Measurements from ENCODE around the gene RUNX2.

RUNX2 gene

DNA sequence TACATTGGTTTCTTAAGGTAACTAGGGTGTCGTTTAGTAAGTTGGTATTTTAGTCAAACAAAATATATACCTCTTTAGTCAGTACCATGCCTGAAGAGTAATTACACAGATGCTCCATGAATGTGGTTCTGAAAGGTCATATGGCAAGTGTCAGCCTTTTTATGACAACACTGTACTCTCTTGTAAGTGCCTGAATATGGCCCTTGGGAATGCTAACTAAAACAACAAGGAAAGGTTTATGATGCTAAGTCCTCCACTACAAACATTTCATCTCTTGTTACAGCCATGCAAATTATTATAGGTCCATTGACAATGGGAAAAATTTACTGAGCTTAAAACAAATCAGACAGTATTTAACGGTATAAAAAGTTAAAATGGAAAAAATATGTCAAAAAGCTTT lies 88.6 kb downstream of the RUNX2 start:
- DNase-seq, result no peak

DNA sequence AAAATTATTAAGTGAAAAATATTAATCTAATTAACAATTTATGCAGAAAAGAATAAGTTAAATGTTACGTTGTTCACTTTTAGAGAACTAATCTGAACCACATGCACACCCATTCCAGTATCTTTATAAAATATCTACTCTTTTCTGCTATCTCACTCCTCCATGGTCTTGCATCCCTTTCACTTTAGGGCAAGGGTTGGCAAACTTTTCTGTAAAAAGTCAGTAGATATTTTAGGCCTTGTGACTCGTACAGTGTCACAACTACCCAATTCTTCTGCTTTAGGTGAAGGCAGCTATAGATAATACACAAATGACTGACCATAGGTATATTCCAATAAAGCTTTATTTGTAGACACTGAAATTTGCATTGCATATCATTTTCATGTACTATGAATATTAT lies 89.3 kb downstream of the RUNX2 start:
- no peak for DNase-seq

DNA sequence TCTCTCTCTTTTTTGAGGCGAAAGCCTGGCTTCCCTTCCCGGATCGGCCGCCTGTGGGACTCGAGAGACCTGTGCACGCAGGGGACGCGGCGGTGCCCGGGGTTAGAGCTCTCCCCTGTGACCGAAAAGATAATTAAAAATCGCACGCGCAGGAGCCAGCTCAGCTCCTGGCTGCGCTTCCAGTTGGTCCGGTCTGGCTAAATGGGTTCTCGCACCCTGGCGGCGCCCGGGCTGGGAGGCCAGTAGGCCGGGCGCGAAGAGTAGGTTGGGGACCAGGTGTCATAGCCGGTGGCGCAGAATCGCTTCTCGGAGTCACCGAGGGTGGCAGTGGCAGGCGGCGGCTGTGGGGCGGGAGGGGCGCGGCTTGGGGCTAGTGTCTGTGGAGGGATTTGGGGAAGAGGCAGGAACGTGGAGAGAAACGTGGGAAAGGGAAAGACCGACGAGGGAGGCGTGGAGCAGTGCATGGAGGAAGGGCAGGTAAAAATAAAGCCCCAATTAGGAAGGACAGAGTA lies 91.5 kb downstream of the RUNX2 start:
- peak; percentile 74 for DNase-seq

DNA sequence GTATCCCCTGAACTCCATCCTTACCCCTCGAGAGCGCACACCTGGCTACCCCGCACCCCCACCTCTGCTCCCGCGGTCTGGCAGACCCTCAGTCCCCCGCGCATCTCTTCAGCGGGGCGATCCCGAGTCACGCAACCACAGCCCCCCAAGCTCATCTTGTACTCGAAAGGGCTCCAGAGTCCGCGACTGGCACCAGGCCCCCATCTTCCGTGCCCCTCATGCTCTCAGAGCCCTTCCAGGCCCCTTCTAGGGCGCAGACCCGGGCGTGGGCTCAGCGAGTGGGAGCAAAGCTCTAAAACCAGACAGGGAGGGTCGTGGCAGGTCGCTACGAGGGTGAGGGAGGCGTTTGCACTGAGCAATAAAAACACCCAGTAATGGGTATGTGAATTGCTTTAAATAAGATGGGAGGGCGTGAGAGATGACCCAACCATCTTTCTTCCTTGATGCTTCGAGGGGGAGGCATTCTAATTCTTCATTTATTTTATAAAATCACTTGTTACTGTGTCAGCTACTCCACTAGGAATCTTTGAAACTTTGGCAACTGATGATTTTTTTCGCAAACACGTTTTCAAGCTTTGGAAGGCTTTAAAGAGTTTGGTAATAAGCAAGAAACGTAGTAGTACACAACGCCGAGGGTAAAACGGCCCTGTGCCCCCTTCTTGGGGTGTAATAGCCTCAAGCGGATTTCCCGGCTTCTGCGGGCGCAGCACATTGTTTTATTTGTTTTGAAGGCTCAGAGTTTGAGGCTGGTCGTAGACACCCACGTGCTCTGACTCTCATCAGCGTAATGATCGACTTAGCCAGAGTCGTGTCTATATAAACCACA lies 92.2 kb downstream of the RUNX2 start:
- peak; percentile 76 for DNase-seq

DNA sequence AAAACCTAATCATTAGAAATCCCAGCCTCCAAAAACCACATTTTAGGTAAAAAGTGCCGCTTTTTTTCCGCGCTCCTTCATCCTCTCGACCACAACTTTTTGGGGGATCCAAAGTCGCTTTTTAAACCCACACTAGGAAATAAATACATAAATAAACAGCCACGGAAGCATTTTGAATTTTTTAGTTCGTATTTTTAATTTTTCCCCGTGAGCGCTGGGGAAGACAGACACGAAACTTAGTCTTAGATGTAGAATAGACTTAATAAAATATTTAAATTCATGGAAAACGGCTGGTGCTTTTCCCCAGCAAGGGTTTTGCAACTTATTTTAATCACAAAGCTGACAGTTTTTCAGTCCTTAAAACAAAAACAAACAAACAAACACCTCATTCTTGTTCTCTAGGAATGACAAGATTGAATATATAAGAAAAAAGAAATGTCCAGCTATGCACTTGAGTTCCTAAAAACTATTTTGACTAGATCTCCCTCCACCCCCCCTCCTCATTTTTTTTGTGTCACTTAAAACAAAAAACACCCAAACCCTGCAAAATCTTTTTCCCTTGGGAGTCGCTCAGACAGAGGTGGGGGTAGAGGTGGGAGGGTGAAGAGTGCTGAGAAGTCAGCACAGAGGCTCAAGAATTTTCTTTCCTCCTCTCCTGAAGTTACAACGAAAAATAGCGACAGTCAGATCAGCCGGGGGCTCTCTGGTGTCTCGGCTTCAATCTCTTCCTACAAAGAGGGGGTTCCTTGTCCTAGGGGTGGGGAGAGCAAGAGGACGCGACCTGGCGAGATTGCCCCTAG lies 93.0 kb downstream of the RUNX2 start:
- DNase-seq, result no peak

DNA sequence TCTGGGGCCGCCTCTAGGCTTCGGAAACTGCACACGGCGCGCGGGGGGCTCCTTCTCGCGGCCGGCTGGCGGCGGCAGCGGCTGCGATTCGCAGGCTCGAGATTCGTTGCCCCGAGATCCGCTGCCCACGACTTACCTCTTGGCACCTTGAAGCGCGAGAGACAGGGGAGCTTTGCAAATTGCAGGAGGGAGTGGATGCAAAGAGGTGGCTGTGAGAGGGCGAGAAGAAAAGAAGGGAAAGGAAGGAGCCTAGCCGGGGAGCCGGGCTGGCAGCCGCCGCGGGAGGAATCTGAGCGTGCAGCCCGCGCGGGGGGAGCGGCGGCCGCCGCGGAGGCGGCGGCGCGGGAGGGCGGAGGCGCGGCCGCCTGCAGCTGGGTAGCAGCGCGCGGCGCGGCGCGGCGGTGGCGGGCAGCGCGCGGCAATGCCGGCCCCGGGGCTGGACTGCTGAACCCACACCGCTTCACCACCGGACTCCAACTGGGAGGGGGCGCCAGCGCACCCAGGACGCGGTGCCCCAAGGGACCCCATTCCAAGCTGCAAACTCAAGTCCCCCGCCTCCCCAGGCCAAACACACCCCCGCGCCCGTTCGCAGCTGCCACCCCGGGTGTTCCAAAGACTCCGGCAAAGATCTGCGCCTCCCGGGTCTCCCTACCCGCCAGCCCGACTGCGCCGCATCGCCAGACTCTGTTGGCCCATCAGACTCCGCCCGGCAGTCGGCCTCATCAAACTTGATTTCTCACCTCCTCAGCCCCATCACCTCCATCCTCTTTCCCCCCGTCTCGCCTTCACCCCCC lies 93.8 kb downstream of the RUNX2 start:
- peak; percentile 66 for DNase-seq

DNA sequence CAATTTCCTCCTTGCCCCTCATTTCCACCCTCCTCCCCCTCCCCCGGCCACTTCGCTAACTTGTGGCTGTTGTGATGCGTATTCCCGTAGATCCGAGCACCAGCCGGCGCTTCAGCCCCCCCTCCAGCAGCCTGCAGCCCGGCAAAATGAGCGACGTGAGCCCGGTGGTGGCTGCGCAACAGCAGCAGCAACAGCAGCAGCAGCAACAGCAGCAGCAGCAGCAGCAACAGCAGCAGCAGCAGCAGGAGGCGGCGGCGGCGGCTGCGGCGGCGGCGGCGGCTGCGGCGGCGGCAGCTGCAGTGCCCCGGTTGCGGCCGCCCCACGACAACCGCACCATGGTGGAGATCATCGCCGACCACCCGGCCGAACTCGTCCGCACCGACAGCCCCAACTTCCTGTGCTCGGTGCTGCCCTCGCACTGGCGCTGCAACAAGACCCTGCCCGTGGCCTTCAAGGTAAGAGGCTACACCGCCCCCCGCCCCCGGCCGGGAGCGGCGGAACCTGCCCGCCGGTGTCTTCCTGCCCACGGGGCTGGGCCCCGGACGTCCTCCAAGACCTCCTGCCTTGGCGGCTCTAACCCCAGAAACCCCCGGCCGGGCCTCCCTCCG lies 94.5 kb downstream of the RUNX2 start:
- DNase-seq, result no peak

DNA sequence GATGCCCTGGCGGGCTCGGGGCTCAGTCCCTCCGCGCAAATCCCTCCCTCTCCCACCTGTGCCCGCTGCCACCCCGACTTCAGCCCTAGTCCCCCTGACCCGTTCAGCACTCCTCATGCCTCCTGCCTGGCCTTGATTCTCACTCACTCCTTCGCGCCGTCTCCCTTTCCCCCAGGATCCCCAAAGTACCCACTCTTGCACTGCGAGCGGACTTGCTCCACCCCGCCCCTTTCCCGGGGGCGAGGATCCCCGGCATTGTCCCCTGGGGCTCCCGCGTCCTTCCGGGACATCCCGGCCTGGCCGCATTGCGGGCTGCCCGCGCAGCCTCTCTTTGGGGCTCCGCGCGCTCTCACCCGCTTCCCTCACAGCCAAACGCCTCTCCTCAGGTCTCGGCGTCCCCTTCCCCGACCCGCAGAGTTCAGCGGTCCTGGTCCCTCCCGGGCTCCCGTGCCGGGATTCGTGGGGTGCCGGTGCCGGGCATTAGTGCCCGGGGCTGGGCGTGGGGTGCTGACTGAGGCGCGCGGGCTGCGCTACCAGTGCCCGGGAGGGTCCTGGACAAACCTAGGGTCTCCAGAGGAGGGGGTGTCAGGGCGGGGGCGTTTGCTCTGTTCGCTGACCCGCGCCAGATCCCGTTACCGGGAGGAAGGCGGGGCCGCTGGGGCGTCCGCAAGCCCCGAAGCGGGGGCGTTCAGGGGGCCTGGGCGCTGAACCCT lies 95.1 kb downstream of the RUNX2 start:
- peak; percentile 51 for DNase-seq

DNA sequence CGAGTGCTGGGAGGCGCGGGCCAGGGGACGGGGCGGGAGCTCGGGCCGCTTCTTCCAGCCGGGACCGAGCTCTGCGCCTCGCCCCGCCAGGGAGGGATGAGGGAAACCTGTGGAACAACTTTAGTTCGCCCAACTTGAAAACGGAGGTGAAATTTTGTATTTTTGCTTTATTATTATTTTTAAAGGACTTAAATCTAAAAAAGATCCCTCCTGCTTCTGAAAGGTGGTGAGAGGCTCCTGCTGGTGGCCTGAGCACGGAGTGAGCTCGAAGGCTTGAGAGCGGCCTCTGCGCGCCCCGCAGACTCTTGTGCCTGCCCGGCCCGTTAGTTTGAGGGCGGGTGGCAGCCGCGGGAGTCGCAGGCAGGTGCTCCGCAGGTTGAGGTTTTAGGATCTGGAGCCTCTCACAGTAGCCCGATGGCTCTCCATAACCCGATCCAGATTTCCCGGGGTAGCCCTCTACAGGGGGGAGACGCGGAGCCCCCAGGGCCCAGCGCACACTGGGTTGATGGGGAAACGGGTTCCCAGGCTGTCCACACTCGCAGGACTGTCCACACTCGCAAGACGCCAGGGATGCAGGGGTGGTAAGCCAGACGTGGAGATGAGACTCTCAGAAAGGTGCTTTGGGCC lies 95.8 kb downstream of the RUNX2 start:
- peak; percentile 33 for DNase-seq

DNA sequence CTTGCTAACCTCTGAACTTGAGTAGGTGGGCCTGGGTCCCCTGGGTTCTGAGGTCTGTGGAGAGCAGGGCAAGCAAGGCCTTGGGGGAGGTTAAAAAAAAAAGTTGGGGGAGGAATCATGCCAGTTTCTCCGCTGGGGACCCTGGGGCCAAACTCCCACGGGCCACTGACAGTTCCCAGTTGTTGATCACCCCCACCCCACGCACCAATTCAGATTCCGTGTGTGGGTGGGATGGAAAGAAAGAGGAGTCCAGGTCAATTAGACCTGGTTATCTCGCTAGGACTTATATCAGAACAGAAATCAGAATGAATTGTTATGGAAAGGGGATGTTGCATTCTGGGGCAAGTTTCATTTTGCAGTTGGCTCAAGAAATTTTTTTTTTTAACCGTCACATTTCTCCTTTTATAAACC lies 96.3 kb downstream of the RUNX2 start:
- DNase-seq, result peak; percentile 59

DNA sequence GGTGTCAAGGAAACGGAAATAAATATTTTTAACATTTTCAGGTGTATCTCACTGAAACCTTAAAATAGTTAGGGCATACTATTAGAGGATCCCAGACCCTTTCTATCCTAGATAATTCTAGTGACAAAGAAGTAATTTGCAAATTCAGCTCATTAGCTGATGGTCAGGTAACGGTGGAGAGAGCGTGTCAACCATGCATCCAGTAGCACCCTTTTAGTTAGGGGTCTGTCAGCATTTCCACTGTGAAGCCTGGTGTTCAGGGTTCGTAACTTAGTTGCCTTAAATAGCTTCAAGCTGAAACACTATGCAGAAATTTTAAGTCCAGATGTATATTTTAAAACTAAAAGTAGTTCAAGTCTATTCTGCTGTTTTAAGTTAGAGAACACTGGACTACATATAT lies 98.1 kb downstream of the RUNX2 start:
- no peak for DNase-seq

DNA sequence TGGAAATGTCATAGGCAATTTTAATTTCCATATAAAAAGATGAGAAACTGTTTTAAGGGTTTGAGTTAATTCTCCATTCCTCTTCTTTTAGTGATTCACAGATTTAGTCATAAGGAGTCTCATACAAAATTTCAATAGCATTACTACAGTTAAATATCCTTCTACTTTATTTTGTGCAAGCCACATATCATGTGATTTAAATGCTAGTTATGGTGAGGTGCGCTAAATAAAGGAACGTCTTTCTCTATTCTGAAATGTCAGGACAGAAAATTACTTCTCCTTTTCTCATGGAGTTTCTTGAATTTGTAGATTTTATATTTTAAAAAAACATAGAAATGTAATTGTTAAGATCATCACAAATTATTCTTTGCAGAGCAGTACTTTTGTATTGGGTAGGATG lies 99.6 kb downstream of the RUNX2 start:
- DNase-seq, result no peak

DNA sequence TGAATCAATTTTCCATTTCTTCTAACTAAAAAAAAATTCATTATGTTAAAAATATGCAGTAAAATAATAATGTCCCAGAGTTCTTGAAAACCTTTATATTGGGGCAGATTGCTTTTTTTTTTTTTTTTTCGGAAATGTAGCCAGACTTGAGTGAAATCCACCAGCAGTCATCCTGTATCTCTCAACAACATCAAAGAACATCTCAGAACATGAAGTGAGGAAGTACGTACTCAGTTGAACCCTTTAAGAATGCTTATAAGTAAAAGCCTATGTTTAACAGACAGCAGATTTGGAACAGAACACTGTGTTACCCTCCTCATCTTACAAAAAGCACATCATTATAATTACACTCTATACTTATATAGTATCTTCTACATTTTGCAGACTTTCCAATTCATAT lies 100.6 kb downstream of the RUNX2 start:
- DNase-seq, result no peak

DNA sequence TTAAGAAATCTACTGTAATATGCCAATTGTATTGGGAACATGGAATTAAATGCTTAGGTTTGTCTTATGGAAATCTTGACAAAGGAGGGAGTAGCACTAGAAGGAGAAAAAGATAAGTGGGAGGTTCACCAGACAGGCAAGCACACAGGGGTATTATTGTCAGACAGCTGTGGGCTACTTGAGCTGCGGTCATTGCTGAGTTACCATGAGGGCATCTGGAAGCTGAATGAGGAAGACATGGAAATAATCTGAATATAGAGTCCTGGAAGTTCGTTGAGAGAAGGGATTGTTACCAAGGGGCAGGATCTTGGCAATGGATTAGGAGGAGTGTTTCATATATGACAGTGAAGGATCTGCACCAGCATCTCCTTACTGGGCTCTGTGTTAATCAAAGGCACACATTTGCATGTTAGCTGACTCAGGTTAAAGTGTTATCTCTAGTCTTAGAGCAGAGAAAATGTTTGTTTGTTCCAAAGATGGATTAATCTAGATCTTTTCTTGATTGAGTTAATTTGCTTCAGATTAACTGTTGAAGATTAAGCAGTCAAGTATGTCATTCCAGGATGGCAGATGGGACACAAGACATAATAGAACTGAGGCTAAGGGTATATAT lies 102.6 kb downstream of the RUNX2 start:
- DNase-seq, result no peak

DNA sequence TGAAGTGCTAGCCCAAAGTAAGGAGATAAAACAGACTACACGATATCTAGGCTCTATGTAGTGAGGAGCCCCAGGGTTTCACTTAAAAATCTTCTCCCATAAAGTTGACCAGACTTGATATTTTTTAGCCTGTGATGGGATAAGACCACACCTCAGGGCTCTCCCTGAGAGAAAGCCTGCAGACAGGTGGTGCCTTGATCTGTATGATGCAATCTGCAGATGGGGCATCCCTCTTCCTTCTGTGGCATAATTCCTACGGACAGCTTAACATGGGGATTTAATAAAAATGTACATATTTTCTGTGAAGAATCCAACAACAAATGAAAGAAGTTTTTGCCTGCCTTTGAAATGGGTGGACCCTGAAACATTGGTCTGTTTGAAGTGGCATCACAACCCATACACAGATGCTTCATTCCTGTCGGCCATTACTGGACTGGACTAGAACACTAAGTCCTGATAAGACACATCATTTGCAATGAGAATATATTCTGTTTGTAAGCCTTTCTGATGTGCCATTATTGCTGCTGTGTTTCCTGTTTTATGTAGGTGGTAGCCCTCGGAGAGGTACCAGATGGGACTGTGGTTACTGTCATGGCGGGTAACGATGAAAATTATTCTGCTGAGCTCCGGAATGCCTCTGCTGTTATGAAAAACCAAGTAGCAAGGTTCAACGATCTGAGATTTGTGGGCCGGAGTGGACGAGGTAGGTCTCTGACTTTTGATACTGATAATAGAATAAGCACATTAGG lies 103.4 kb downstream of the RUNX2 start:
- DNase-seq, result no peak

DNA sequence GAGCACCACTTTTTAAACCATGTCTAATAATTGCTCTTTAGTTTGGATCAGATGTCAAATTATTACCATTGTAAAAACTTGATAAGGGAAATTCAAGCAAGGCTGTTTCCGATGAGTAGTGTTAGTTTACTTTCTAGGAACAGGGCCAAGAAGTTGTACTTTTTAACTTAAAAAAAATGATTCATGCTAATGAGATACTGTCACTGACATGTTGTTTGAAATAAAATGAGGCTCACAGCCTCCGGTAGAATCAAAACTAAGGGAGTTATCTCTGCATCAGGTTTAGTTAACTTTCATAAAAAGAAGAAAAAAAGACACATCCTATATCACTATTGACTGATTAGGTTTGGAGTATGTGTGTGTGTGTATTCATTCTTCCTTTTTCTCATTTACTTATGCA lies 104.8 kb downstream of the RUNX2 start:
- DNase-seq, result no peak

DNA sequence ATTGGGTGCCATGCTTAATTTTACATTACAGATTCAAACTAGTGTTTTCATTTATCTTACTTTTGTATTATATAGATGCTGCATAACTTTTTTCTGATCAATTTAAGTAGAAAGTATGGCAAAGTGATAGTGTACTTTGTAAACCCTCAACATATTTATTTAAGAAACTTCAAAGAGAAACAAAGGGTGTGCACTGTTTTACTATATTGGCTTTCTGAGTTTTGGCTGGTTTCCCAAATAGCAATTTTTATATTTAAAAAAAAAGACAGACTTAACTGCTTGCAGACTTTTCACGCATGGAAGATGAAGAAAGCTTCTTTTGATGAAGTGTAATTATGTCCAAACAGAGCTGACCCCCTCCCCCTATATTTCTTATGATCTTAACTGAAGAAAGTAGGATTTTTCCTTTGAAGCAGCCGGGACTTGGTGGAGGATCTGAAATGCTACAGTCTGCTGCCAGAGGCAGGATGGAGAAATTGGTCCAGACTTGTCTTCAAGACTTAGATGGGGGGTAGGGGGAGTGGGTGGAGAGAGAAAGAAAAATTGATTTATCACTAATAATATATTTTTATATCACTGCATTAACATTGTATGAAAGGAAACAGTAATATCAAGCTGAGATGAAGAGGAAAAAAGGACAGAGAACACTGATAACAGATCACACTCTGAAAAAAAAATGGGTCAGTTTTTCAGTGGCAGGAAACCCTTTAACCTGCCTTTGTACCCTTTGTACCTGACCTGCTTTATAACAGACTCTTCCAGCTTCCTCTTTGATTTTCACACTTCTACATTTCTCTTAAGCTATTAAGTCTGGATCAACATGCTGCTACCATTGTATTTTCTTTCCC lies 105.6 kb downstream of the RUNX2 start:
- DNase-seq, result no peak

DNA sequence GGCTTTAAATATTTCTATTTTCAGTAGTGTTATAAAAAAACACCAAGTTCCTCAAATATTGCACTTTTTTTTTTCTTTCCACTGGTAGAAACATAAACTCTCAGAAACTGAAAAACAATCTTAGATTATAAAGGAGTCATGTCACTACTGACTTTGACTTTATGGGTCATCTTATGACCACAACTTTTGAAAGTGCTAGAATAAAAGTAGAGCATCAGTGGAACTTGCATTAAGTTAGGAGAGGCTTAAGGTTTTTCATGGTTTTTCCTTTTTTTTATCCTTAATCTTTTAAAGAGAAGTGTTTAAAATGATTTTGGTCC lies 106.2 kb downstream of the RUNX2 start:
- DNase-seq, result no peak

Measured in stimulated activated CD4-positive, alpha-beta T cell treated with anti-CD3 and anti-CD28 coated beads, Interleukin-4, amount 100 ng/mL, for 24 hours (primary cell).